ENCODE measurements around the gene SOCS1.

- TF ChIP-seq, protein P1, sequence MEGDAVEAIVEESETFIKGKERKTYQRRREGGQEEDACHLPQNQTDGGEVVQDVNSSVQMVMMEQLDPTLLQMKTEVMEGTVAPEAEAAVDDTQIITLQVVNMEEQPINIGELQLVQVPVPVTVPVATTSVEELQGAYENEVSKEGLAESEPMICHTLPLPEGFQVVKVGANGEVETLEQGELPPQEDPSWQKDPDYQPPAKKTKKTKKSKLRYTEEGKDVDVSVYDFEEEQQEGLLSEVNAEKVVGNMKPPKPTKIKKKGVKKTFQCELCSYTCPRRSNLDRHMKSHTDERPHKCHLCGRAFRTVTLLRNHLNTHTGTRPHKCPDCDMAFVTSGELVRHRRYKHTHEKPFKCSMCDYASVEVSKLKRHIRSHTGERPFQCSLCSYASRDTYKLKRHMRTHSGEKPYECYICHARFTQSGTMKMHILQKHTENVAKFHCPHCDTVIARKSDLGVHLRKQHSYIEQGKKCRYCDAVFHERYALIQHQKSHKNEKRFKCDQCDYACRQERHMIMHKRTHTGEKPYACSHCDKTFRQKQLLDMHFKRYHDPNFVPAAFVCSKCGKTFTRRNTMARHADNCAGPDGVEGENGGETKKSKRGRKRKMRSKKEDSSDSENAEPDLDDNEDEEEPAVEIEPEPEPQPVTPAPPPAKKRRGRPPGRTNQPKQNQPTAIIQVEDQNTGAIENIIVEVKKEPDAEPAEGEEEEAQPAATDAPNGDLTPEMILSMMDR (IDR thresholded peaks at IDR 0.05) = no peak
- no peak for TF ChIP-seq EZH2phosphoT487 (IDR thresholded peaks at IDR 0.05)
Observed at GRCh38 chr16:11276896-11277593, 21.0 kb upstream of the SOCS1 start.

Measured in neural progenitor cell (in vitro differentiated cells).